Inflammatory macrophage treated with lipopolysaccharide for 1 hour (primary cell): ENCODE results near the gene CLINT1.
A peak's percentile ranks its signal among the peaks of the same experiment; 100 is the strongest.
"Not testable (repeated sequence)": the region's sequence is repeated elsewhere in the genome, so short reads cannot be mapped to it uniquely, and the experiment has no call there.

Experiments
- DNase-seq, 2 donors: peaks; one replicate each; pipeline ENCODE4 v3.0.0-alpha.2; 2020 to 2022

Gene CLINT1

DNA sequence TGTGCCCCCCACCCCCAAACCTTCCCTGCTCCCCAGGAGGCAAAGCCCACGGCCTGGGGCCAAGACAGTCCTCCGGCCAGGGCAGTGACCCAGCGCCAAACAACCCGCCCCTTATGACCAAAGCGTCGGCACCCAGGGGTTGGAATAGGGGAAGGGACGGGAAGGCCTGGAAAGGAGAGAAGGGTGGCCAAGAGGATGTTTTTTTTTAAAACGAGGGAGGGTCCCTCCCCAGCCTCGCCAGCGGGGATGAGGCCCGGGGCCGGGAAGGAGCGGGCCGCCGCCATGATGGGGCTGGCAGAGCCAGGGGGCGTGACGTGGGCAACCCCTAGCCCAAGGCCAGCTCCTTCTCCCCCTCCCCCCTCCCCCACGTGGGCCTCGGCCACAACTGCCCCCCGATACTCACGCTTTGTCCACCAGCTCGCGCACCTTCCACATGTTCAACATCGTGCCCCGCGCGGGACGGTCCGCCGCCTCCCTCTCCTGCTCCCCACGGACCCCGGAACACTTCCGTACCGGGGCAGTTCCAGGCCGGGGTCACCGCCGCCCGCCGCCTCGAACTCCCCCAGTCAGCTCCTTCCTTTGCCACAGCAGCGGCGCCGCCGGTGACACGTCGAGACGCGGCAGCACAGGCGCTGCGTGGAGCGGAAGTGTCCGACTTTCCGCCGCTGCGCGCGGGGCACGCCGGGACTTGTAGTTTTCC lies at the start of gene CLINT1:
Gene CLINT1 (minus strand): TSS at position 619 of the 700 bp plus-strand sequence. CDS start 175 bp downstream, at position 444.
- peak; percentile 88 to 94 for DNase-seq

DNA sequence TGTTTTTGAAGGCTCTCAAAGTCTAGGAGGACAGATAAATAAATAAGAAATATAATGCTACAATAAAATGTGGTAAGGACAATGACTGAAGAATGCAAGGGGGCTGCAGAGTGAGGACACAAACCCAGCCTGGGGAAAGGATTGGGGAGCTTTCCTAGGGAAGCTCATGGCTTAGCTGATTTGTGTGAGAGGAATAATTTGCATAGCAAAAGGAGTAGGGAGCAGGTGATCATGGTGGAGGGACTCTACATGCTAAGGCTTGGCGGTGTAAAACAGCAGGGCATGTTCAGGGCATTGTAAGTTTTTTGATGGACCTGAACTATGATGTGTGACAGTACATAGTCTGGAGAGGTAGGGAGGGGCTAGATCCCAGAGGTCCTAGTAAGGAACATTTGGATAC lies 49.5 kb upstream of the CLINT1 start:
- DNase-seq, result no peak

- no peak for DNase-seq
Measured at GRCh38 chr5:157907479-157907878, 48.5 kb upstream of the CLINT1 start.

DNA sequence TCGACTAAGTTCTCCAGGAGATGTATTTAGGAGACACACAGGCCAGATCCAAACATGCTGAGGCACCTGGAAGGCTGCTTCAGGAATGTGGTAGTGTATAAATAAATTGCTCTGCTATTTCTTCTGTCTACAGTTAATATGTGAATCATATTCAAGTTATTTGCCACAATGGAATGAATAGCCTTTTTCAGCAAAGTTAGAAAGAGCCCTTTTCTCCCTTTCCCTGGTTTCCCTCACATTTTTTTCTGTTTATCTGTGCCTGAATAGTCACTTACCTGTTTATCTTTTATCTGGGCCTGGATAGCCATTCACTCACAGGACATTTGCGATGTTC lies 44.1 kb upstream of the CLINT1 start:
- DNase-seq, result no peak

GRCh38 chr5:157902449-157903116 lies 43.6 kb upstream of the CLINT1 start:
- DNase-seq, result no peak

- no peak for DNase-seq
Measured at GRCh38 chr5:157900644-157901043, 41.7 kb upstream of the CLINT1 start.

GRCh38 chr5:157893611-157894010 lies 34.7 kb upstream of the CLINT1 start:
- no peak for DNase-seq

DNA sequence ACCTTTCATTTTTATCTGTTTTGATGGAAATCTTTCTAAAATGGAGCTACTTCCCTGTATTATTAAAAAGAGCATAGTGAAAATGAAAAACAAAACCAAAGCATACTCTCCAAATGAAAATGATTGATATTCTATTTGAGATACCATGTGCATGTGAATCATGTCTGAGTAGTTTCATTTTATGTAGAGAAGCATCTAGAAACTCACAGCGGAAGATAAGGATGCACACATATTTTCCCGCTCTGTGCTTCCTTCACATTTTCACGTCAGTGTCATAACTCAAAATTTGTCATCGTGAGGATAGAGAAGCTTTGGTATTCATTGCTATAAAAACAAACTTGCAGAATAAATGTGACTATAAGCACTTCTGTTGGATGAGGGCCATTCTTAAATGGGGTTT lies 34.0 kb upstream of the CLINT1 start:
- DNase-seq, result no peak

- DNase-seq, result peak in 1 of 2 donors; percentile 22
Measured at GRCh38 chr5:157890836-157891597, 32.1 kb upstream of the CLINT1 start.

- DNase-seq, result no peak
Measured at GRCh38 chr5:157888814-157889532, 30.0 kb upstream of the CLINT1 start.

GRCh38 chr5:157886796-157887380 lies 27.9 kb upstream of the CLINT1 start:
- DNase-seq, result no peak

- DNase-seq, result peak; percentile 60 to 89
Measured at GRCh38 chr5:157885051-157885450, 26.1 kb upstream of the CLINT1 start.

GRCh38 chr5:157881498-157881897 lies 22.6 kb upstream of the CLINT1 start:
- not testable (repeated sequence) for DNase-seq

DNA sequence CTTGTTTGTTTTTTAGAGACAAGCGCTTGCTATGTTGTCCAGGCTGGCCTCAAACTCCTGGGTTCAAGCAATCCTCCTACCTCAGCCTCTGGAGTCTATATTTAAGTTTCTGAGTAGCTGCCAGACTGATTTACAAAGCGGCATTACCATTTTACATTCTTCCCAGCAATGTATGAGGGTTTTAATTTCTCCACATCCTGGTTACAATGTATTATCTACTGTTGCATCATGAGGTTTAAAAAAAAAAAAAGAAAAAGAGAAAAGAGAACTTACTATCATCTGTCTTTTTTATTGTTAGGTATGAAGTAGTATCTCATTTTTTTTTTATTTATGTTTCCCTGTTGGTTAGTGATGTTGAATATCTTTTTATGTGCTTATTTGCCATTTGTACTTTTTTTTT lies 18.9 kb upstream of the CLINT1 start:
- DNase-seq, result peak in 1 of 2 donors; percentile 45

- DNase-seq, result no peak
Measured at GRCh38 chr5:157874861-157875260, 15.9 kb upstream of the CLINT1 start.

DNA sequence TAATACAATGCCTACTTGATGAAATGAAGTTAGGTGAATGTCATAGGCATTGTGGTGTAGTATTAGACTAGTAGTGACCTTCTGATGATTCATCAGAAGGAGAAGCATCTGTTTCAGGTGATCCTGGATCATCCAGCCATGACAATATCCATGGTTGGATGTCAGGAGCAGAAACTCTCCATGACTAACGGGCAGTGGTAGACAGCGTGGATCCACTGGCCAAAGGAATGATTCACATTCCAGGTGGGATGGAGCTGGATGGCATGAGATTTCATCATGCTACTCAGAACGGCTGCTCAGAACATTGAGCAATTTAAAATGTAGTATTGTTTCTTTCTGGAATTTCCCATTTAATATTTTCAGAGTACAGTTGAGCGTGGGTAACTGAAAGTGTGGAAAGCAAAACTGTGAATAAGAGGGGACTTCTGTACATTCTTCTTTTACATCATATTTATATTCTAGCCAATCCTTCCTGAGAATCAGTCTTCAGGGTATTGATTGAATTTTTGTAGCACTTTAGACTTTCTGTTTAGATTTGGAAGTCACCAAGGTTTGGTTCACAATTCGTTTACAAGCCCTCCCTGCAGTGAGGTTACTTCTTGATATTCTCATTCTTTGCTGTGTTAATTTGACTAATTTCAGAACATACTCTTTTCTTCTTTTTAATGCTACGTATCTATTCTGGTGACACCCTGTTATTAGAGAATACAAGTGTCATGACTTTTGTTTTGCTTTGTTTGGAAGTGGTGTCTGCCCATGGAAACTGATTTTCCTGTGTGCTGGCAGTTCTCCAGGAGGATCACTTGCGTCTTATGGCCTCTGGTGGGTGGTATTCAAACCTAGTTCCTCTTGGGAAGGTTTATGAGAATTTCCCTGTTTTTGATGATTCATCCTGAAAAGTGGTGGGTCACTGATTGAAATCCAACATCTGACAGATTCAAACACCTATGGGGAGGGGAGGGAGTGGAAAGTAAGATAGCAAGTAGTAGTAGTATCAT lies 12.2 kb upstream of the CLINT1 start:
- peak; percentile 85 to 96 for DNase-seq

- DNase-seq, result no peak
Measured at GRCh38 chr5:157867751-157868387, 8.9 kb upstream of the CLINT1 start.

- DNase-seq, result no peak
Measured at GRCh38 chr5:157866536-157866935, 7.6 kb upstream of the CLINT1 start.

- DNase-seq, result no peak
Measured at GRCh38 chr5:157865781-157866180, 6.8 kb upstream of the CLINT1 start.

GRCh38 chr5:157864067-157864466 lies 5.1 kb upstream of the CLINT1 start:
- DNase-seq, result no peak
